ENCODE data around the gene AKAP12. TPM values are rescaled to one million over a fixed set of nuclear protein-coding genes. Genes with fewer than 3 reads are reported as not detected.
A peak's percentile ranks its signal among the peaks of the same experiment; 100 is the strongest.

The AKAP12 gene
- total and polyA plus RNA-seq, 3 experiments from 2014 or later, result 0.03 to 1.3 (median 1.1) TPM

DNA sequence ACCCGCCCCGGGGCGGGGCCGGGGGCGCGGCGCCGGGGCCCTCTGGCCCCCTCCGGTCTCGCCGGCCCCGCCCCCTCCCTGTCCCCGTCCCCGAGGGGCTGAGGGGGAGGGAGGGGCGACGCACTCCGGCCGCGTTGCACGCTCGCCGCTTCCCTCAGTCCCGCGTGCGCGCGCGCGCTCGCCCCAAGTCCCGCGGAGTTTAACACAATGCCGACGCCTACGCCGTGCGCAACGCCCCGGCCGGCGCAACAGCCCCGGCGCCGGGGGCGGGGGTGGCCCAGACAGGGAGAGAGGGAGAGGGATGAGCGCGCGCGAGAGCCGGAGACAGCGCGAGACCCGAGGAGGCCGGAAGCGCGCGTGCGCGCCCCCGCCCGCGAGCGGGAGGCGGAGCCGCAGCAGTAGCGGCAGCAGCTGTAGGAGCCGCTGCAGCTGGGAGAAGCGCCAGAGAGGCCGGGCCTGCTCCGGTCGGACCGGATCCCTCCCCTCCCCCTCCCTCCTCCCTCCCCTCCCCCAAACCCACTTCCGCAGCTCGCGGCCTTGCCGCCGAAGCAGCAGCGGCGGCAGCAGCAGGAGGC, 150.6 kb downstream of the AKAP12 start:
- peak overlapping the region; percentile 92 for H3K27ac ChIP-seq (ENCODE audit: low read depth, low read length)
- H3K27me3 ChIP-seq (ENCODE audit: insufficient read depth, low read length, poor library complexity, severe bottlenecking), result no peaks in the 10 kb centered on the region
- DNase-seq, result peak; percentile 95 to 99 (median 98)
- Mint-ChIP-seq H3K4me1 (peaks cover 55 to 73% (median 73%) of the 10 kb centered on the region in 3 donors), H3K27me3 (peaks cover 0 to 4% of the 10 kb centered on the region in 2 donors), H3K9me3 (peaks cover 0 to 2% (median 0%) of the 10 kb centered on the region in 5 donors), H3K27ac (peak overlapping the region; percentile 37 to 98 (median 68)), H3K4me3 (peak overlapping the region; percentile 73 to 99 (median 82)), H3K36me3 (peaks cover 0 to 27% (median 2%) of the 10 kb centered on the region in 3 donors)
- peaks cover 68% of the 10 kb centered on the region for H3K4me1 ChIP-seq (ENCODE audit: insufficient read depth, low read length)
- CTCF ChIA-PET, result interaction anchor here (0.6 to 2.9 kb wide), 11 partner anchors 12 to 88 kb away, joined by 3 to 14 read pairs (median 5); no protein-coding TSS in a partner anchor
- no peaks in the 10 kb centered on the region for H3K36me3 ChIP-seq (ENCODE audit: insufficient read depth, low read length)
- no peak overlapping the region for H3K4me3 ChIP-seq (ENCODE audit: low read length)
- POLR2A ChIA-PET, result interaction anchor here (1.0 to 3.9 kb wide), 14 partner anchors 9 to 1593 kb away, joined by 3 to 54 read pairs (median 5); partner anchors contain the start of genes FBXO5 and RMND1
- no peaks in the 10 kb centered on the region for H3K9me3 ChIP-seq (ENCODE audit: low read length)

DNA sequence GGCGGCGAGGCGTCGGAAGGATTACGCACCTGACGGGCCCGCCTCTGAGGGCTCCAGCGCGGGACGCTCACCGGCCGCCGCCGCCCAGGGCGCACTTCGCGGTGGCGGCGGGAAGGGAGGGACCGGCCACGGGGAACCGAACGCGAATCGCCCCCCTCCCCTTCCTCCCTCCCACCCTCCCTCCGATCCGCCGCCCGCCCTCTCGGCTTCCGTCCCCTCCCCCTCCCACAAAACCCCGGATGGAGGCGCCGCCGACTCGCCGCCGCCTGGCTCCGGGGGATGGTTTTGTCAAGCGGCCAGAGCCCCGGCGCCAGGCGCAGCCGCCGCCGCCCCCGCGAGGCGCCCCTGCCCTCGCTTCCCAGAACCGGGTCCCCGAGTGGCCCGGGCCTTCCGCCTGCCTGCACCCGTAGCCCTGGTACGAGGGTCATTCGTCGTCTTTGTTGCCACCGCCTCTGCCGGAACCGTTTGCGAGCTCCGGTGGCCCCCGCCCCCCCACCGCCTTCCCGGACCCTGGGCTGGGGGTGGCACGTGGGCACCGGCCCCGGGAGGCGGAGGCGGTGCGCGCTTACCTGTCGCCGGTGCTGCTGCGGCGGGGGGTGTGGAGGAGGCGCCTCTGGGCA, 151.2 kb downstream of the AKAP12 start:
- Mint-ChIP-seq H3K27me3 (peaks cover 0 to 4% of the 10 kb centered on the region in 2 donors), H3K4me3 (peak overlapping the region in 6 of 7 donors; percentile 80 to 99 (median 97)), H3K4me1 (peaks cover 53 to 72% (median 71%) of the 10 kb centered on the region in 3 donors), H3K27ac (peak overlapping the region in 2 of 8 donors; percentile 97 to 99), H3K9me3 (peaks cover 0 to 2% (median 0%) of the 10 kb centered on the region in 5 donors), H3K36me3 (peaks cover 0 to 29% (median 2%) of the 10 kb centered on the region in 3 donors)
- Histone ChIP-seq H3K27me3 (ENCODE audit: insufficient read depth, low read length, poor library complexity, severe bottlenecking) (no peaks in the 10 kb centered on the region), H3K36me3 (ENCODE audit: insufficient read depth, low read length) (no peaks in the 10 kb centered on the region), H3K9me3 (ENCODE audit: low read length) (no peaks in the 10 kb centered on the region), H3K4me3 (ENCODE audit: low read length) (peak overlapping the region; percentile 60), H3K4me1 (ENCODE audit: insufficient read depth, low read length) (peaks cover 66% of the 10 kb centered on the region), H3K27ac (ENCODE audit: low read depth, low read length) (peak overlapping the region; percentile 92)
- CTCF ChIA-PET, result interaction anchor here (0.6 to 2.9 kb wide), 9 partner anchors 12 to 87 kb away, joined by 3 to 9 read pairs (median 3); no protein-coding TSS in a partner anchor
- peak; percentile 78 to 89 (median 82) for DNase-seq
- POLR2A ChIA-PET, result interaction anchor here (1.0 to 3.9 kb wide), 11 partner anchors 8 to 1592 kb away, joined by 3 to 54 read pairs (median 8); partner anchors contain the start of genes FBXO5 and RMND1

DNA sequence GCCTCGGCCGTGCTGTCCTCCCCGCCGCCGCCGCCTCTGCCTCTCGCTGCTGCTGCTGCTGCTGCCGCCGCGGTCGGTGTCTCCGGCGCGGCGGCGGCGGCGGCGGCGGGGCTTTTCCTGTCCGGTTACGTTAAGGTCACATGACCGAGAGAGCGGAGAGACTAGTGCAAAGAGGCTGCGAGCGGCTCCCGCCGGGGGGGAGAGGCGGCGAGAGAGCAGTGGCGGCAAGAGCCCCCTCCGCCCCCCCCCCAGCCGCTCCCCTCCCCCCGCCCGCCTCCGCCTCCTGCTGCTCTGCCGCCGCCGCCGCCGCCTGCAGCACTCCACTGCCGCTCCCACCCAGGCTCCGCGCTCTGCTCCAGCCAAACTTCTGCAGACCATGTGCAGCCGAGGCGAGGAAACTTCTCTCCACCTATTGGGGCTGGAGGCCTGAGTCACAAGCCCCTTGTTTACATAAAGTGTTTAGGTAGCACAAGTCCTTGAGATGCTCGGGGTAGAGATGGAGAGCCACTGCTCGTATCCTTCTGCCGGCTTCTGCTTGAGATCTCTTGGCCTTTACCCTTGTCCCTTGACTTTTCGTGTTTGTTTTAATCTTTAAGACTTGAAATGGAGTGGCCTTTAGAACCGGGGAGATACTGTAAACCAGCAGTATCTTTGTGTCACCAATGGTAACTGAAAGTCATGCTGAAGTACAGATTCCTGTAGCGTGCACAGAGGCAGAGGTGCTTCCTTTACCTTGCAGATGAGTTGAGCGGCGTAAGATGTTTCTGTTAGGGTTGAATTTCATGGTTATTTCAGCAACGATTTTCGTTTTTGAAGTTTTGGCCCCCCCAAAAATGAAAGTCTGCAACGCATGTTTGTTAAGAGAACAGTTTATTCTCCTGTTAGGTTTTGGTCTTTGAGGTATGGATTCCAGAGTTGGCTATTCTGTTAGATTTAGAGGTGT, 152.0 kb downstream of the AKAP12 start, which contains the start of gene ZBTB2:
Gene ZBTB2 (minus strand): TSS at position 89 of the 943 bp plus-strand sequence. CDS start 17,922 bp downstream, outside the sequence.
- Mint-ChIP-seq H3K9me3 (peaks cover 0 to 2% (median 0%) of the 10 kb centered on the region in 5 donors), H3K27ac (peak within 1 kb of the TSS; percentile 95 to 99 (median 97)), H3K36me3 (peaks cover 0 to 32% (median 4%) of the 10 kb centered on the region in 3 donors), H3K27me3 (peaks cover 0 to 4% of the 10 kb centered on the region in 2 donors), H3K4me3 (peak within 1 kb of the TSS; percentile 91 to 99 (median 97)), H3K4me1 (peaks cover 58 to 75% (median 75%) of the 10 kb centered on the region in 3 donors)
- Histone ChIP-seq H3K27ac (ENCODE audit: low read depth, low read length) (peak within 1 kb of the TSS; percentile 92), H3K4me1 (ENCODE audit: insufficient read depth, low read length) (peaks cover 66% of the 10 kb centered on the region), H3K9me3 (ENCODE audit: low read length) (no peaks in the 10 kb centered on the region), H3K36me3 (ENCODE audit: insufficient read depth, low read length) (no peaks in the 10 kb centered on the region), H3K4me3 (ENCODE audit: low read length) (peak within 1 kb of the TSS; percentile 60), H3K27me3 (ENCODE audit: insufficient read depth, low read length, poor library complexity, severe bottlenecking) (no peaks in the 10 kb centered on the region)
- ChIA-PET POLR2A (interaction anchor here (2.3 to 3.9 kb wide), 2 partner anchors 14 to 60 kb away, joined by 12 to 43 read pairs; partner anchors contain the start of gene RMND1), CTCF (interaction anchor here (0.6 to 1.2 kb wide), 3 partner anchors 21 to 68 kb away, joined by 3 read pairs; no protein-coding TSS in a partner anchor)
- DNase-seq, result peak; percentile 64 to 85 (median 71)

DNA sequence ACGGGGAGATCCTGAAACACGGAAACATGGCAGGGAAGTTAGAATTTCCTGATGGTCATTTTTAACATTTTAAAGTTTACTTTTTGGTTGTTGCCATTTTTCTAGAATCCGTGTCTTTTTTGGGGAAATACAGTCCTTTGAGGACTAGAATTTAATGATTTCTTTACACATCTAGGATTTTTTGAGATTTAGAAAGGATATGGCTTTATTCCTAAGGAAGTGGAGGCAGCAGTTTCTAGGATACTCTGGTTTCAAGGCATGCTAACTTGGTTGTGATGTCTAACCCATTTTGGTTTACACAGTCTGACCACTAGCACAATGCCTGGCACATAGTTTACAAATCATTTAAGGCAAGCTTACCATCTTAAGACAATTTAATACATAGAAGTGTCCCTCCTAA, 152.7 kb downstream of the AKAP12 start:
- peaks cover 0 to 4% of the 10 kb centered on the region in 2 donors for H3K27me3 Mint-ChIP-seq
- peak overlapping the region; percentile 91 to 99 (median 96) for H3K4me3 Mint-ChIP-seq
- peaks cover 0 to 31% (median 4%) of the 10 kb centered on the region in 3 donors for H3K36me3 Mint-ChIP-seq
- Histone ChIP-seq H3K9me3 (ENCODE audit: low read length) (no peaks in the 10 kb centered on the region), H3K27me3 (ENCODE audit: insufficient read depth, low read length, poor library complexity, severe bottlenecking) (no peaks in the 10 kb centered on the region), H3K27ac (ENCODE audit: low read depth, low read length) (peak overlapping the region; percentile 64), H3K4me3 (ENCODE audit: low read length) (peak overlapping the region; percentile 58), H3K4me1 (ENCODE audit: insufficient read depth, low read length) (peaks cover 66% of the 10 kb centered on the region), H3K36me3 (ENCODE audit: insufficient read depth, low read length) (no peaks in the 10 kb centered on the region)
- POLR2A ChIA-PET, result interaction anchor here (0.8 kb wide), 1 partner anchor 60 kb away, joined by 3 read pairs; the partner anchor contains the start of gene RMND1
- H3K27ac Mint-ChIP-seq, result peak overlapping the region; percentile 95 to 99 (median 97)
- CTCF ChIA-PET, result interaction anchor here (0.8 to 1.2 kb wide), 4 partner anchors 9 to 69 kb away, joined by 3 to 4 read pairs (median 3); no protein-coding TSS in a partner anchor
- DNase-seq, result no peak
- H3K9me3 Mint-ChIP-seq, result peaks cover 0 to 2% (median 0%) of the 10 kb centered on the region in 5 donors
- peaks cover 60 to 75% (median 74%) of the 10 kb centered on the region in 3 donors for H3K4me1 Mint-ChIP-seq

DNA sequence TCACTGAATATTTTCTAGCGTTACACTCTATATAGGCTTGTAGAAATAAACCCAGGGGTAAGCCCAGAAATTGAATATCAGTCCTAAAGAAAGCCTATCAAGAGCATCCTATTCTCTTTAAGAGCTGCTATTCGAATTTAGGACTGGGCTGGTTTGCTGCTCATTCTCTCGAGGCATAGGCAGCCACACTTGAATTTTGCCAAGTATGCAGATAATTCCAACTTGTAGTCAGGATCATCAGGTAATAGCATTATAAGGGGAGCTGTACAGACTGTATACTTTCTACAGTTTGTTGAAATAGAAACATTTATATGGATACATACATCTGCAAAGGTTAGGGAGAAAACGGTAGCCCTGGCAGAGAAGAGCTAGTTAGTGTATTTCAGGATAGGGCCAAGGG, 153.6 kb downstream of the AKAP12 start:
- Histone ChIP-seq H3K9me3 (ENCODE audit: low read length) (no peaks in the 10 kb centered on the region), H3K4me3 (ENCODE audit: low read length) (peak overlapping the region; percentile 6), H3K27me3 (ENCODE audit: insufficient read depth, low read length, poor library complexity, severe bottlenecking) (no peaks in the 10 kb centered on the region), H3K36me3 (ENCODE audit: insufficient read depth, low read length) (no peaks in the 10 kb centered on the region), H3K27ac (ENCODE audit: low read depth, low read length) (no peak overlapping the region), H3K4me1 (ENCODE audit: insufficient read depth, low read length) (peaks cover 59% of the 10 kb centered on the region)
- peaks cover 62 to 75% (median 75%) of the 10 kb centered on the region in 3 donors for H3K4me1 Mint-ChIP-seq
- H3K9me3 Mint-ChIP-seq, result peaks cover 0 to 2% (median 0%) of the 10 kb centered on the region in 5 donors
- ChIA-PET CTCF (interaction anchor here (0.7 to 1.2 kb wide), 5 partner anchors 8 to 69 kb away, joined by 3 to 5 read pairs (median 3); no protein-coding TSS in a partner anchor), POLR2A (interaction anchor here (0.8 to 1.5 kb wide), 2 partner anchors 20 to 59 kb away, joined by 3 to 4 read pairs; partner anchors contain the start of gene RMND1)
- peak overlapping the region; percentile 48 to 99 (median 97) for H3K27ac Mint-ChIP-seq
- peaks cover 0 to 35% (median 5%) of the 10 kb centered on the region in 3 donors for H3K36me3 Mint-ChIP-seq
- H3K4me3 Mint-ChIP-seq, result peak overlapping the region; percentile 91 to 99 (median 96)
- peaks cover 0 to 4% of the 10 kb centered on the region in 2 donors for H3K27me3 Mint-ChIP-seq
- DNase-seq, result no peak

DNA sequence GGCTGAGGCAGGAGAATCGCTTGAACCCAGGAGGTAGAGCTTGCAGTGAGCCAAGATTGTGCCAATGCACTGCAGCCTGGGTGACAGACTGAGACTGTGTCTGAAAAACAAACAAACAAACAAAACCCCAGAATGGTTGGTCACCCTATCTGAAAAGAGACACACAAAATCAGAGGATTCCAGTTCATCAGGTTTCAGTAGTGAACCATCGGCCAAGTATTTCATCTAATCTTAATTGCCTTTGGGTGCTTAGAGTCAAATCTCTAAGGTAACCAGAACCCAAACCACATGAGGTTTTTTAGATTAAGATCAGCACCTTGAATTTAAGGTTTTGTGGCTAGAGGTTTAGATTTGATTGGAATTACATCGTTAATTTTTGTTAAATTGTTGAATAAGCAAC, 159.9 kb downstream of the AKAP12 start:
- no peak for DNase-seq
- H3K9me3 Mint-ChIP-seq, result no peaks in the 10 kb centered on the region
- H3K27me3 Mint-ChIP-seq, result no peaks in the 10 kb centered on the region
- Histone ChIP-seq H3K36me3 (ENCODE audit: insufficient read depth, low read length) (no peaks in the 10 kb centered on the region), H3K4me3 (ENCODE audit: low read length) (no peak overlapping the region), H3K27me3 (ENCODE audit: insufficient read depth, low read length, poor library complexity, severe bottlenecking) (no peaks in the 10 kb centered on the region), H3K4me1 (ENCODE audit: insufficient read depth, low read length) (peaks cover 57% of the 10 kb centered on the region), H3K9me3 (ENCODE audit: low read length) (no peaks in the 10 kb centered on the region), H3K27ac (ENCODE audit: low read depth, low read length) (no peak overlapping the region)
- H3K4me3 Mint-ChIP-seq, result peak overlapping the region in 1 of 7 donors; percentile 50
- ChIA-PET POLR2A (interaction anchor here (1.0 kb wide), 1 partner anchor 10 kb away, joined by 3 read pairs; no protein-coding TSS in a partner anchor), CTCF (no interaction called here)
- peaks cover 0 to 43% (median 9%) of the 10 kb centered on the region in 3 donors for H3K36me3 Mint-ChIP-seq
- H3K4me1 Mint-ChIP-seq, result peaks cover 67 to 86% (median 83%) of the 10 kb centered on the region in 3 donors
- peak overlapping the region in 4 of 8 donors; percentile 36 to 54 (median 38) for H3K27ac Mint-ChIP-seq

DNA sequence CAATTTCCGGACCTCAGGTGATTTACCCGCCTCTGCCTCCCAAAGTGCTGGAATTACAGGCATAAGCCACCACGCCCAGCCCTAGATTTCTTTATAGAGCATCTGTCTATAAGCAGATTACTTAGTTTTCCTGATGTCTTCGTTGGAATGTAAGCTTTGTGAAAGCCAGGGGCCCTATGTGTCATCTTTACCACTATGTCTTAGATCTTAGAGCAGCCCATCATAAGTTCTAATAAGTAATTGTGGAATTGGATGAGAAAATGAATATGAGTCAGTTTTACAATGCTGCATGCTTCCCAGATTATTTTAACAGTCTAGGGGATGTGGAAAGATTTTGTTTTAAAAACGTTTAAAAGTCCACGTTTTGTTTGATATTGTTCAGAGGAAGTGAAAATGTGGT, 160.7 kb downstream of the AKAP12 start:
- Histone ChIP-seq H3K4me3 (ENCODE audit: low read length) (no peak overlapping the region), H3K9me3 (ENCODE audit: low read length) (no peaks in the 10 kb centered on the region), H3K27me3 (ENCODE audit: insufficient read depth, low read length, poor library complexity, severe bottlenecking) (no peaks in the 10 kb centered on the region), H3K27ac (ENCODE audit: low read depth, low read length) (no peak overlapping the region), H3K36me3 (ENCODE audit: insufficient read depth, low read length) (no peaks in the 10 kb centered on the region), H3K4me1 (ENCODE audit: insufficient read depth, low read length) (peaks cover 49% of the 10 kb centered on the region)
- DNase-seq, result no peak
- Mint-ChIP-seq H3K27me3 (no peaks in the 10 kb centered on the region), H3K4me3 (peak overlapping the region in 4 of 7 donors; percentile 21 to 77 (median 38)), H3K4me1 (peaks cover 59 to 78% (median 75%) of the 10 kb centered on the region in 3 donors), H3K27ac (peak overlapping the region in 4 of 8 donors; percentile 11 to 69 (median 45)), H3K9me3 (no peaks in the 10 kb centered on the region), H3K36me3 (peaks cover 0 to 44% (median 8%) of the 10 kb centered on the region in 3 donors)
- CTCF ChIA-PET, result no interaction called here
- POLR2A ChIA-PET, result no interaction called here

All from CD8-positive, alpha-beta memory T cell (primary cell).